WTC11 (cell line): ENCODE data around the gene LINC00237. TPM values are rescaled to one million over a fixed set of nuclear protein-coding genes. Genes with fewer than 3 reads are reported as not detected.
A peak's percentile ranks its signal among the peaks of the same experiment; 100 is the strongest.

ENCODE experiments used
- ATAC-seq: fragments of 200-7000 bp; cut with Tn5 transposase; 2 replicates; pipeline ENCODE4 v1.10.0; 2021; ENCODE audit warnings: mild to moderate bottlenecking, moderate library complexity
- CTCF ChIA-PET: fragments of 300-600 bp; sonication (Branson Sonifier 250); formaldehyde crosslinking; loops from one replicate; lab custom pipeline; 2021; ENCODE audit warnings: antibody characterized with exemption; lab: Charles Lee
- POLR2A ChIA-PET: fragments of 350-600 bp; sonication (Branson Sonifier 250); formaldehyde crosslinking; loops from one replicate; lab custom pipeline; 2021; ENCODE audit warnings: antibody characterized with exemption; lab: Charles Lee
- DNase-seq: peaks from one replicate; pipeline ENCODE4 v3.0.0; 2021; ENCODE audit warnings: low spot score
- H3K27ac Mint-ChIP-seq: 2 replicates; pipeline ENCODE4 v1.8.0; 2021; ENCODE audit warnings: mixed read lengths
- H3K27me3 Mint-ChIP-seq: 2 replicates; pipeline ENCODE4 v1.8.0; 2021; ENCODE audit warnings: low read depth, mild to moderate bottlenecking, moderate library complexity, mixed read lengths
- H3K36me3 Mint-ChIP-seq: 2 replicates; pipeline ENCODE4 v1.8.0; 2021; ENCODE audit warnings: mixed read lengths
- H3K4me1 Mint-ChIP-seq: 2 replicates; pipeline ENCODE4 v1.8.0; 2022; ENCODE audit warnings: mixed read lengths
- H3K4me3 Mint-ChIP-seq: 2 replicates; pipeline ENCODE4 v1.8.0; 2021; ENCODE audit warnings: mild to moderate bottlenecking, moderate library complexity, mixed read lengths
- H3K9me3 Mint-ChIP-seq: 2 replicates; pipeline ENCODE4 v1.8.0; 2021; ENCODE audit warnings: mixed read lengths
- ARID4B ChIP-seq: sonication (generic); formaldehyde crosslinking; IDR thresholded peaks from 2 replicates; pipeline ENCODE4 v1.8.0; 2023; ENCODE audit warnings: missing genetic modification reagents, mild to moderate bottlenecking, borderline replicate concordance
- ATF1 ChIP-seq: sonication (generic); formaldehyde crosslinking; IDR thresholded peaks from 2 replicates; pipeline ENCODE4 v1.8.1; 2023; ENCODE audit warnings: mild to moderate bottlenecking, moderate library complexity, missing genetic modification reagents
- ATF6 ChIP-seq: sonication (generic); formaldehyde crosslinking; IDR thresholded peaks from 2 replicates; pipeline ENCODE4 v1.8.1; 2023; ENCODE audit warnings: mild to moderate bottlenecking, missing genetic modification reagents
- ESRRA ChIP-seq: sonication (generic); formaldehyde crosslinking; IDR thresholded peaks from 2 replicates; pipeline ENCODE4 v1.8.1; 2022; ENCODE audit warnings: mild to moderate bottlenecking, missing genetic modification reagents, borderline replicate concordance
- FOXK1 ChIP-seq: sonication (generic); formaldehyde crosslinking; IDR thresholded peaks from 2 replicates; pipeline ENCODE4 v1.8.0; 2022; ENCODE audit warnings: mild to moderate bottlenecking, moderate library complexity, missing genetic modification reagents
- FOXP1 ChIP-seq: sonication (generic); formaldehyde crosslinking; IDR thresholded peaks from 2 replicates; pipeline ENCODE4 v1.8.0; 2022; ENCODE audit warnings: missing genetic modification reagents, mild to moderate bottlenecking, moderate library complexity, borderline replicate concordance
- GRHL2 ChIP-seq: fragments of 250-450 bp; sonication (Bioruptor Pico); IDR thresholded peaks from 2 replicates; pipeline ENCODE4 v1.8.0; 2022; ENCODE audit warnings: mild to moderate bottlenecking, moderate library complexity; ENCODE audit not compliant: insufficient replicate concordance, severe bottlenecking
- MAX ChIP-seq: sonication (generic); formaldehyde crosslinking; IDR thresholded peaks from 2 replicates; pipeline ENCODE4 v1.8.0; 2022; ENCODE audit warnings: mild to moderate bottlenecking, missing genetic modification reagents
- PRDM15 ChIP-seq: sonication (generic); formaldehyde crosslinking; IDR thresholded peaks from 2 replicates; pipeline ENCODE4 v1.8.0; 2022; ENCODE audit warnings: missing genetic modification reagents
- PRRX2 ChIP-seq: fragments of 250-450 bp; sonication (Bioruptor Pico); IDR thresholded peaks from 2 replicates; pipeline ENCODE4 v1.8.0; 2021; ENCODE audit warnings: mild to moderate bottlenecking
- SMAD3 ChIP-seq: sonication (generic); formaldehyde crosslinking; IDR thresholded peaks from 2 replicates; pipeline ENCODE4 v1.8.0; 2022; ENCODE audit warnings: missing genetic modification reagents, mild to moderate bottlenecking, borderline replicate concordance
- STAT6 ChIP-seq: sonication (generic); formaldehyde crosslinking; conservative IDR thresholded peaks from 2 replicates; pipeline ENCODE4 v1.8.1; 2023; ENCODE audit warnings: mild to moderate bottlenecking, low read depth, missing genetic modification reagents, moderate library complexity
- USF1 ChIP-seq: sonication (generic); formaldehyde crosslinking; IDR thresholded peaks from 2 replicates; pipeline ENCODE4 v1.8.0; 2022; ENCODE audit warnings: mild to moderate bottlenecking, missing genetic modification reagents
- ZBTB21 ChIP-seq: sonication (generic); formaldehyde crosslinking; IDR thresholded peaks from 2 replicates; pipeline ENCODE4 v1.8.1; 2023; ENCODE audit warnings: mild to moderate bottlenecking, missing genetic modification reagents, borderline replicate concordance
- ZBTB43 ChIP-seq: sonication (generic); formaldehyde crosslinking; IDR thresholded peaks from 2 replicates; pipeline ENCODE4 v1.8.1; 2023; ENCODE audit warnings: mild to moderate bottlenecking, missing genetic modification reagents
- ZNF416 ChIP-seq: fragments of 250-450 bp; sonication (Bioruptor Pico); IDR thresholded peaks from 2 replicates; pipeline ENCODE4 v1.9.0; 2021; ENCODE audit warnings: mild to moderate bottlenecking, inconsistent platforms
- total RNA-seq: library from RNA; stranded (reverse); gene quantifications from 3 replicates; pipeline ENCODE4 v1.2.3, GENCODE V29; 2021

LINC00237 gene
- total RNA-seq, 1 experiment from 2014 or later = 3.1 TPM

- TF ChIP-seq USF1 (CRISPR knock-in tag) (peak; percentile 95), SMAD3 (CRISPR knock-in tag) (no peak), ARID4B (no peak), ESRRA (CRISPR knock-in tag) (no peak), ATF1 (CRISPR knock-in tag) (no peak), FOXP1 (CRISPR knock-in tag) (no peak), FOXK1 (CRISPR knock-in tag) (0 out of 2 replicates have a peak, but pooled peaks have one; percentile 22)
- TF ChIP-seq, all 79 proteins: peak for 4
These were observed 9.7 kb downstream of the LINC00237 start (continued) for GRCh38 chr20:21096321-21097043.

- no peak for DNase-seq
- Mint-ChIP-seq H3K4me3 (no peak overlapping the region), H3K27ac (no peak overlapping the region), H3K36me3 (no peaks in the 10 kb centered on the region), H3K4me1 (peaks cover 73% of the 10 kb centered on the region), H3K9me3 (no peaks in the 10 kb centered on the region), H3K27me3 (peaks cover 18% of the 10 kb centered on the region)
- ChIA-PET CTCF (no interaction called here), POLR2A (interaction anchor here (0.5 kb wide), 1 partner anchor 1306 kb away, joined by 4 read pairs; no protein-coding TSS in a partner anchor)
- no peak for ATAC-seq
- 0 out of 2 replicates have a peak, but pooled peaks have one; percentile 22 for TF ChIP-seq PRDM15 (CRISPR knock-in tag)
- TF ChIP-seq ZNF416 (CRISPR knock-in tag) = no peak
These were observed 13.4 kb downstream of the LINC00237 start for GRCh38 chr20:21092806-21093205.

GRCh38 chr20:21090721-21091120, 15.4 kb downstream of the LINC00237 start:
- POLR2A ChIA-PET = interaction anchor here (0.6 kb wide), 1 partner anchor 229 kb away, joined by 5 read pairs; no protein-coding TSS in a partner anchor
- peak; percentile 16 for ATAC-seq
- Mint-ChIP-seq H3K36me3 (no peaks in the 10 kb centered on the region), H3K4me3 (peak overlapping the region; percentile 49), H3K27me3 (peaks cover 2% of the 10 kb centered on the region; the same call in 1 of the 2 replicates), H3K27ac (peak overlapping the region; percentile 73), H3K4me1 (peaks cover 65% of the 10 kb centered on the region), H3K9me3 (peaks cover 2% of the 10 kb centered on the region)
- CTCF ChIA-PET = interaction anchor here (1.1 to 1.9 kb wide), 5 partner anchors 9 to 247 kb away, joined by 3 to 10 read pairs (median 4); no protein-coding TSS in a partner anchor
- DNase-seq = no peak
- TF ChIP-seq ZBTB43 (CRISPR knock-in tag) (no peak), ZBTB21 (CRISPR knock-in tag) (no peak), STAT6 (no peak), GRHL2 (CRISPR knock-in tag) (no peak), ATF6 (no peak), MAX (no peak), PRRX2 (CRISPR knock-in tag) (no peak)
